HepG2 (cell line): ENCODE data around the gene TMEM117. TPM values are rescaled to one million over a fixed set of nuclear protein-coding genes. Genes with fewer than 3 reads are reported as not detected.

Source experiments
- ATAC-seq: fragments of 200-7000 bp; cut with Tn5 transposase; 3 replicates; pipeline ENCODE4 v1.9.1; 2020; ENCODE audit warnings: mild to moderate bottlenecking, moderate library complexity
- BruUV-seq: library from RNA; stranded (reverse); fragments of 400-500 nt; replicated peaks from 2 replicates; lab custom pipeline; 2021; lab: Mats Ljungman, UMichigan
- CTCF ChIA-PET: fragments of 300-600 bp; formaldehyde crosslinking; extraction: SDS; loops from one replicate; lab custom pipeline; 2021; ENCODE audit warnings: low total read pairs, inconsistent platforms, low intra/inter-chr PET ratio; lab: Yijun Ruan, JAX
- POLR2A ChIA-PET: fragments of 350-600 bp; sonication (Branson Sonifier 250); formaldehyde crosslinking; loops from one replicate; lab custom pipeline; 2020; ENCODE audit warnings: antibody characterized with exemption, inconsistent platforms; lab: Yijun Ruan, JAX
- DNase-seq: peaks from one replicate; pipeline ENCODE4 v3.0.0-alpha.2; 2015; ENCODE audit warnings: low spot score
- FAIRE-seq: peaks from 3 replicates; lab custom pipeline; 2011; peaks lifted over from hg19 to GRCh38; lab: Jason Lieb, UNC
- H2AFZ ChIP-seq: one replicate; pipeline ENCODE4 v1.6.1; 2011; ENCODE audit warnings: low read length, inconsistent platforms
- H3K27ac ChIP-seq: fragments of 300-600 bp; 3 replicates; pipeline ENCODE4 v1.8.0; 2011; ENCODE audit warnings: mixed run types, mild to moderate bottlenecking, mixed read lengths, low read length, inconsistent platforms; ENCODE audit not compliant: insufficient read depth; ENCODE audit errors: extremely low read length
- H3K27me3 ChIP-seq, 2 experiments: fragments of 200-600 bp in 1 of 2; 2 replicates in 1 of 2; 3 replicates in 1 of 2; pipeline versions ENCODE4 v1.6.0 to v1.8.0; 2011; ENCODE audit warnings: low read length in 2 of 2, mild to moderate bottlenecking in 2 of 2, moderate library complexity in 2 of 2, inconsistent platforms in 1 of 2; ENCODE audit not compliant: insufficient read depth in 2 of 2, control insufficient read depth in 1 of 2
- H3K36me3 ChIP-seq, 2 experiments: fragments of 200-600 bp in 1 of 2; replicated peaks in 1 of 2; 2 replicates in 1 of 2; 3 replicates in 1 of 2; pipeline versions ENCODE4 v1.5.1 to v1.8.0; 2011; ENCODE audit warnings: low read length in 2 of 2, inconsistent platforms in 1 of 2; ENCODE audit not compliant: insufficient read depth in 2 of 2, control insufficient read depth in 1 of 2
- H3K4me1 ChIP-seq: 2 replicates; pipeline ENCODE4 v1.5.1; 2012; ENCODE audit warnings: low read length, inconsistent platforms; ENCODE audit not compliant: insufficient read depth
- H3K4me2 ChIP-seq: 2 replicates; pipeline ENCODE4 v1.6.0; 2011; ENCODE audit warnings: low read depth, low read length, inconsistent platforms
- H3K4me3 ChIP-seq, 3 experiments: fragments of 200-600 bp in 1 of 3; sonication (generic), shearing (Covaris generic) in 1 of 3; replicated peaks in 1 of 3; 2 replicates each; pipeline ENCODE4 v1.5.1; 2011 to 2016; ENCODE audit warnings: low read length in 3 of 3, inconsistent platforms in 2 of 3, low read depth in 2 of 3, mild to moderate bottlenecking in 2 of 3, control low read depth in 1 of 3, mixed read lengths in 1 of 3; ENCODE audit not compliant: insufficient read depth in 1 of 3
- H3K79me2 ChIP-seq: one replicate; pipeline ENCODE4 v1.6.1; 2011; ENCODE audit warnings: low read length, inconsistent platforms; ENCODE audit not compliant: insufficient read depth
- H3K9ac ChIP-seq: 2 replicates; pipeline ENCODE4 v1.6.0; 2011; ENCODE audit warnings: mild to moderate bottlenecking, low read depth, low read length, inconsistent platforms; ENCODE audit not compliant: insufficient read depth
- H3K9me3 ChIP-seq: 2 replicates; pipeline ENCODE4 v1.5.1; 2012; ENCODE audit warnings: mild to moderate bottlenecking, low read length
- H4K20me1 ChIP-seq: 2 replicates; pipeline ENCODE4 v1.6.0; 2011; ENCODE audit warnings: inconsistent platforms, mild to moderate bottlenecking, low read length, moderate library complexity; ENCODE audit not compliant: insufficient read depth
- NR2F2 ChIP-seq: IDR thresholded peaks from 2 replicates; pipeline ENCODE4 v1.6.1; 2012; ENCODE audit warnings: low read depth, inconsistent platforms, borderline replicate concordance
- ZNF709 ChIP-seq: sonication (generic); formaldehyde crosslinking; IDR thresholded peaks from 2 replicates; pipeline ENCODE4 v1.5.0; 2020; ENCODE audit warnings: mild to moderate bottlenecking, missing genetic modification reagents
- ZNF83 ChIP-seq: sonication (generic); formaldehyde crosslinking; IDR thresholded peaks from 2 replicates; pipeline ENCODE4 v1.4.0; 2020; ENCODE audit warnings: missing genetic modification reagents, mild to moderate bottlenecking, borderline replicate concordance
- WGBS: methylation state at CpG from one replicate; pipeline ENCODE4 v1.1.6; 2017; ENCODE audit warnings: low lambda C conversion rate; 5-methylcytosine and 5-hydroxymethylcytosine counted together
- in situ Hi-C: cut with HindIII; loops from 2 replicates; pipeline ENCODE4 v1.10.0; 2017; ENCODE audit warnings: low pct_unique_long_range_greater_than_20kb; ENCODE audit not compliant: extremely low pct_ligation_motif_present
- intact Hi-C: fragments of 100-400 bp; cut with micrococcal nuclease; formaldehyde crosslinking; loops from one replicate; pipeline ENCODE4 v1.10.0; 2022; ENCODE audit not compliant: unreplicated experiment
- polyA plus RNA-seq, 8 experiments: library from polyadenylated mRNA; depleted of rRNA in 3 of 8; stranded (reverse) in 7 of 8; unstranded in 1 of 8; fragments of >200 nt; fragmentation: Illumina TruSeq in 4 of 8; extraction: Trizol in 4 of 8; gene quantifications; 2 replicates each; pipeline versions ENCODE4 v1.2.1 to v1.2.3, GENCODE V29; 2011 to 2016; ENCODE audit warnings: low read depth in 4 of 8, missing spikeins in 1 of 8, mixed read lengths in 1 of 8; ENCODE audit not compliant: insufficient read depth in 1 of 8
- total RNA-seq, 5 experiments: library from RNA; depleted of rRNA; stranded (reverse); fragments of >200 nt; fragmentation: Illumina TruSeq; extraction: Trizol; gene quantifications; 2 replicates each; pipeline ENCODE4 v1.2.3, GENCODE V29; 2016; ENCODE audit warnings: low read depth in 1 of 5
- TF ChIP-seq, protein P1 (sequence below): sonication (generic); formaldehyde crosslinking; IDR thresholded peaks from 2 replicates; pipeline ENCODE4 v1.8.0; 2022; ENCODE audit warnings: mild to moderate bottlenecking, missing genetic modification reagents
- TF ChIP-seq, protein P2 (sequence below), 2 experiments: IDR thresholded peaks; 2 replicates each; pipeline ENCODE4 v1.6.1; 2011 to 2012; ENCODE audit warnings: low read length in 2 of 2, borderline replicate concordance in 1 of 2, low read depth in 1 of 2, mild to moderate bottlenecking in 1 of 2, moderate library complexity in 1 of 2

Gene TMEM117
- total and polyA plus RNA-seq, 2 of the 13 experiments (the other 11 are each of a cell fraction or from before 2014, with no cell fraction given), result 2.8 to 8.5 TPM

DNA sequence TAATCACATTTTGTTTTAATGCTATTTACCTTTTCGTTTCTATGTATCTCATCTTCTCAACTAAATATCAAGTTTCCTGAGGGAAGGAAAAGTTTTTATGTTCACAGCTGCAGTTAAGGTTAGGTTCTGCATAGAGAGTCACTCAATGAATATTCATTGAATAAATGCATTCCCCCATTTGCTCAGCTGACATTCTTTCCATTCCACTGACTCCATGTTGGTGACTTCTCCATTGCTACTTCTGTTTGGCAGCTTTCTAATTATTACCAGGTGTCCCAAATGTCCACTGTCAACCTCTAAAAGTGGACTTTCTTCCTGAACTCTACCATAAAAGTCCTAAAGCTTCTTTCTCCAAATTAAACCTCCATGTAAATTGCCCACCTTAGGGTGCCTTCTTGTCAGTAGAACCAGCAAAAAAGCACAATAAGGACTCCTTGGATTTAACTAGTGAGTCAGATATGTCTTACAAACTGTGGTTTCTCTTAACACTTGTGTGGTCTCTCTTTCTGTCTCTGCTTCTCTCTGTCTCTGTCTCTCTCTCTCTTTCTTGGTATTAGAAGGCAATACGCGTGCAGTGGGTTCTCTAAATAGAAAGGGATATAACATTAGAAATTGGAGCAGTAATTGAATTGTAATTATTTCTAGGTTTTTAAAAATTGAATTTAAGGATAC is 85.9 kb downstream of the TMEM117 start:
- FAIRE-seq (no peak), DNase-seq (no peak), ATAC-seq (no peak)
- in situ Hi-C loops (no loop called here), intact Hi-C loops (no loop called here)
- Histone ChIP-seq H3K4me3 (no peak overlapping the region), H3K27ac (no peak overlapping the region), H3K79me2 (no peaks in the 10 kb centered on the region), H3K9me3 (no peaks in the 10 kb centered on the region), H3K4me2 (no peak overlapping the region), H4K20me1 (no peaks in the 10 kb centered on the region), H3K36me3 (no peaks in the 10 kb centered on the region), H3K27me3 (no peaks in the 10 kb centered on the region), H3K4me1 (no peaks in the 10 kb centered on the region), H3K9ac (no peak overlapping the region), H2AFZ (no peak overlapping the region)
- WGBS, result 95% methylated on average over 3 of the region's 3 CpGs
- CTCF ChIA-PET, result no interaction called here
- no peak for TF ChIP-seq ZNF83 (CRISPR knock-in tag)
- TF ChIP-seq NR2F2, result no peak
- TF ChIP-seq ZNF709, result no peak
- TF ChIP-seq, protein P1, sequence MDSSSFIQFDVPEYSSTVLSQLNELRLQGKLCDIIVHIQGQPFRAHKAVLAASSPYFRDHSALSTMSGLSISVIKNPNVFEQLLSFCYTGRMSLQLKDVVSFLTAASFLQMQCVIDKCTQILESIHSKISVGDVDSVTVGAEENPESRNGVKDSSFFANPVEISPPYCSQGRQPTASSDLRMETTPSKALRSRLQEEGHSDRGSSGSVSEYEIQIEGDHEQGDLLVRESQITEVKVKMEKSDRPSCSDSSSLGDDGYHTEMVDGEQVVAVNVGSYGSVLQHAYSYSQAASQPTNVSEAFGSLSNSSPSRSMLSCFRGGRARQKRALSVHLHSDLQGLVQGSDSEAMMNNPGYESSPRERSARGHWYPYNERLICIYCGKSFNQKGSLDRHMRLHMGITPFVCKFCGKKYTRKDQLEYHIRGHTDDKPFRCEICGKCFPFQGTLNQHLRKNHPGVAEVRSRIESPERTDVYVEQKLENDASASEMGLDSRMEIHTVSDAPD, result no peak
- TF ChIP-seq, protein P2, sequence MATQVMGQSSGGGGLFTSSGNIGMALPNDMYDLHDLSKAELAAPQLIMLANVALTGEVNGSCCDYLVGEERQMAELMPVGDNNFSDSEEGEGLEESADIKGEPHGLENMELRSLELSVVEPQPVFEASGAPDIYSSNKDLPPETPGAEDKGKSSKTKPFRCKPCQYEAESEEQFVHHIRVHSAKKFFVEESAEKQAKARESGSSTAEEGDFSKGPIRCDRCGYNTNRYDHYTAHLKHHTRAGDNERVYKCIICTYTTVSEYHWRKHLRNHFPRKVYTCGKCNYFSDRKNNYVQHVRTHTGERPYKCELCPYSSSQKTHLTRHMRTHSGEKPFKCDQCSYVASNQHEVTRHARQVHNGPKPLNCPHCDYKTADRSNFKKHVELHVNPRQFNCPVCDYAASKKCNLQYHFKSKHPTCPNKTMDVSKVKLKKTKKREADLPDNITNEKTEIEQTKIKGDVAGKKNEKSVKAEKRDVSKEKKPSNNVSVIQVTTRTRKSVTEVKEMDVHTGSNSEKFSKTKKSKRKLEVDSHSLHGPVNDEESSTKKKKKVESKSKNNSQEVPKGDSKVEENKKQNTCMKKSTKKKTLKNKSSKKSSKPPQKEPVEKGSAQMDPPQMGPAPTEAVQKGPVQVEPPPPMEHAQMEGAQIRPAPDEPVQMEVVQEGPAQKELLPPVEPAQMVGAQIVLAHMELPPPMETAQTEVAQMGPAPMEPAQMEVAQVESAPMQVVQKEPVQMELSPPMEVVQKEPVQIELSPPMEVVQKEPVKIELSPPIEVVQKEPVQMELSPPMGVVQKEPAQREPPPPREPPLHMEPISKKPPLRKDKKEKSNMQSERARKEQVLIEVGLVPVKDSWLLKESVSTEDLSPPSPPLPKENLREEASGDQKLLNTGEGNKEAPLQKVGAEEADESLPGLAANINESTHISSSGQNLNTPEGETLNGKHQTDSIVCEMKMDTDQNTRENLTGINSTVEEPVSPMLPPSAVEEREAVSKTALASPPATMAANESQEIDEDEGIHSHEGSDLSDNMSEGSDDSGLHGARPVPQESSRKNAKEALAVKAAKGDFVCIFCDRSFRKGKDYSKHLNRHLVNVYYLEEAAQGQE (IDR thresholded peaks at IDR 0.05; ENCODE audit: borderline replicate concordance in 1 of 2, low read depth in 1 of 2, low read length in 2 of 2), result no peak
- POLR2A ChIA-PET, result no interaction called here
- BruUV-seq, result no TSS peak
